ENCODE results near the gene DUSP5. TPM values are rescaled to one million over a fixed set of nuclear protein-coding genes. Genes with fewer than 3 reads are reported as not detected.

The DUSP5 gene
- total and polyA plus RNA-seq, 12 donors: 11.7 to 61.7 (median 17.4) TPM

GRCh38 chr10:110487411-110488331 is 10.0 kb upstream of the DUSP5 start:
- 74 to 81% (median 78%) methylated on average over 6 of the region's 6 CpGs for WGBS, 4 donors
- Histone ChIP-seq H3K9me3 (replicated peaks in 1 of 3) (no peaks in the 10 kb centered on the region), H3K27ac (peak overlapping the region in 1 of 5 donors; percentile 68), H3K27me3 (no peaks in the 10 kb centered on the region), H3K4me3 (no peak overlapping the region), H3K36me3 (replicated peaks in 1 of 2) (no peaks in the 10 kb centered on the region), H3K4me1 (replicated peaks in 1 of 2) (peaks cover 6 to 24% of the 10 kb centered on the region in 2 donors)
- DNase-seq: no peak
- intact Hi-C loops (cut with DNase I): no loop called here
- TF ChIP-seq, protein P1, sequence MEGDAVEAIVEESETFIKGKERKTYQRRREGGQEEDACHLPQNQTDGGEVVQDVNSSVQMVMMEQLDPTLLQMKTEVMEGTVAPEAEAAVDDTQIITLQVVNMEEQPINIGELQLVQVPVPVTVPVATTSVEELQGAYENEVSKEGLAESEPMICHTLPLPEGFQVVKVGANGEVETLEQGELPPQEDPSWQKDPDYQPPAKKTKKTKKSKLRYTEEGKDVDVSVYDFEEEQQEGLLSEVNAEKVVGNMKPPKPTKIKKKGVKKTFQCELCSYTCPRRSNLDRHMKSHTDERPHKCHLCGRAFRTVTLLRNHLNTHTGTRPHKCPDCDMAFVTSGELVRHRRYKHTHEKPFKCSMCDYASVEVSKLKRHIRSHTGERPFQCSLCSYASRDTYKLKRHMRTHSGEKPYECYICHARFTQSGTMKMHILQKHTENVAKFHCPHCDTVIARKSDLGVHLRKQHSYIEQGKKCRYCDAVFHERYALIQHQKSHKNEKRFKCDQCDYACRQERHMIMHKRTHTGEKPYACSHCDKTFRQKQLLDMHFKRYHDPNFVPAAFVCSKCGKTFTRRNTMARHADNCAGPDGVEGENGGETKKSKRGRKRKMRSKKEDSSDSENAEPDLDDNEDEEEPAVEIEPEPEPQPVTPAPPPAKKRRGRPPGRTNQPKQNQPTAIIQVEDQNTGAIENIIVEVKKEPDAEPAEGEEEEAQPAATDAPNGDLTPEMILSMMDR (IDR thresholded peaks at IDR 0.05): no peak
- TF ChIP-seq POLR2A (IDR thresholded peaks at IDR 0.05): no peak

DNA sequence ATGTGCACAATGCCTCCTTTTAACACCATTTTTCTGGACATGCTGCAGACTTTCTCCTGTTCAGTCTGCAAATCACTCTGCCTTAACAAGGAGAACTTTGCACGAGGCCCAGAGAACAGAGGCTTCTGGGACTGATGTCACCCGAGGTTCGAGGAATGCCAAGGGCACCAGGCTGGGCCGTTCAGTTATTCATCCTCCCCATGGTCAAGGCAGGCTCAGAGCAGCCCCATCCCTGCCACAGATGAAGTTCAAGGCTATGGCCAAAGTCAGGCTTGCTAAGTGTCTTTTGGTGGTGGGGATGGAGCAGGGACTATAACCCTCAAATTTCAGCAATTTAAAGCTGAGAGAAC is 9.4 kb upstream of the DUSP5 start:
- Histone ChIP-seq H3K4me1 (replicated peaks in 1 of 2) (peaks cover 6 to 24% of the 10 kb centered on the region in 2 donors), H3K36me3 (replicated peaks in 1 of 2) (no peaks in the 10 kb centered on the region), H3K9me3 (replicated peaks in 1 of 3) (no peaks in the 10 kb centered on the region), H3K27ac (peak overlapping the region in 1 of 5 donors; percentile 68), H3K4me3 (no peak overlapping the region), H3K27me3 (no peaks in the 10 kb centered on the region)
- DNase-seq: peak in 6 of 7 donors; percentile 56 to 78 (median 64)
- WGBS, 4 donors: 28 to 42% (median 36%) methylated on average over 4 of the region's 4 CpGs
- intact Hi-C loops (cut with DNase I): no loop called here
- no peak for TF ChIP-seq POLR2A (IDR thresholded peaks at IDR 0.05)
- TF ChIP-seq, protein P1 (IDR thresholded peaks at IDR 0.05): no peak

DNA sequence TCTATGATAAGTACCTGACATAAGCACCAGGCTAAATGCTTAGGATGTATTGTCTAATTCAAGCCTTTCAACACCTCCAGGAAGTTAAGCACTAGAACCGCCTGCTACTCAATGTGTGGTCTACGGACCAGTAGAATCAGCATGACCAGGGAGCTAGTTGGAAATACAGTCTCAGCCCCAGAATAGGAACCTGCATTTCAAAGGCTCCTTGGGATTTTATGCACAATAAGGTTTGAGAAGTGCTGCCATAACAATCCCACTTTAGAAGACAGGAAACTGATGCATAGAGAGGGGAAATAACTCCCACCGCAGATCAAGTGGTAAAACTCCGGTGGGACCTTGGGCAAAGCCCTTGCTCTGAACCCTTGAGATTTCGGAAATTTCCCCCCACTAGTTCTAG is 8.8 kb upstream of the DUSP5 start:
- no peak overlapping the region for H3K4me3 ChIP-seq
- peaks cover 6 to 24% of the 10 kb centered on the region in 2 donors for H3K4me1 ChIP-seq (replicated peaks in 1 of 2)
- no peaks in the 10 kb centered on the region for H3K27me3 ChIP-seq
- no peak for TF ChIP-seq POLR2A (IDR thresholded peaks at IDR 0.05)
- TF ChIP-seq, protein P1 (IDR thresholded peaks at IDR 0.05): no peak
- intact Hi-C loops (cut with DNase I): no loop called here
- no peak for DNase-seq
- no peaks in the 10 kb centered on the region for H3K36me3 ChIP-seq (replicated peaks in 1 of 2)
- no peak overlapping the region for H3K27ac ChIP-seq
- WGBS, 4 donors: 68 to 76% (median 73%) methylated on average over 5 of the region's 5 CpGs
- H3K9me3 ChIP-seq (replicated peaks in 1 of 3): no peaks in the 10 kb centered on the region

DNA sequence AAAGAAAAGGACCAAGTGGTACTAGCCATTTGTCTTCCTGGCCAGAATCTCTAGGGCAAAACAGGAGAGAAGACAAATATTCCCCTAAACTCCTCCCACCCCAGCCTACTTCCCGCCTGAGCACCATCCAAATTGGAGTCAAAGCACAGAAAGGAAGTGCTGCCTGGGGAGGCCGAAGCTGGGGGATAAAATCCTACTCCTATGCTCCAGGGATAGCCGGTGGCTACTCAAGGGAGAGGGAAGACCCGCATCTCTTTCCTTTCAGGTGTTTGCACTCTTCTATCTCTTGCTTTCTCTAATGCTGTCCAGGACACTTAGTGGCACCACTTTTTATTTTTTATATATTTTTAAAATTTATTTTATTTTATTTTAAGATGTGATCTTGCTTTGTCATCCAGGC is 7.1 kb upstream of the DUSP5 start:
- 84 to 100% (median 91%) methylated on average over 4 of the region's 4 CpGs for WGBS, 4 donors
- TF ChIP-seq, protein P1 (IDR thresholded peaks at IDR 0.05): no peak
- TF ChIP-seq POLR2A (IDR thresholded peaks at IDR 0.05): no peak
- Histone ChIP-seq H3K27ac (peak overlapping the region in 3 of 5 donors; percentile 31 to 67 (median 65)), H3K9me3 (replicated peaks in 1 of 3) (no peaks in the 10 kb centered on the region), H3K4me3 (no peak overlapping the region), H3K27me3 (no peaks in the 10 kb centered on the region), H3K4me1 (replicated peaks in 1 of 2) (peaks cover 6 to 24% of the 10 kb centered on the region in 2 donors), H3K36me3 (replicated peaks in 1 of 2) (no peaks in the 10 kb centered on the region)
- intact Hi-C loops (cut with DNase I): loop anchor here in 1 of 2 donors (10.0 kb wide), 1 partner anchor 136 kb away; no protein-coding TSS in a partner anchor
- no peak for DNase-seq
